PC-3 (cell line): ENCODE results near the gene SDK1.

ENCODE experiments used
- EZH2 ChIP-seq: fragments of 300-600 bp; sonication (generic); IDR thresholded peaks from one replicate; pipeline ENCODE4 v1.6.1; 2017; ENCODE audit warnings: antibody characterized with exemption, mild to moderate bottlenecking, low read length; ENCODE audit not compliant: unreplicated experiment
- EZH2phosphoT487 ChIP-seq: fragments of 300-600 bp; sonication (generic); IDR thresholded peaks from 2 replicates; pipeline ENCODE4 v1.6.1; 2018; ENCODE audit warnings: mild to moderate bottlenecking, antibody characterized with exemption, low read length, borderline replicate concordance
- TF ChIP-seq, protein P1 (sequence below): fragments of 300-600 bp; sonication (generic); conservative IDR thresholded peaks from 2 replicates; pipeline ENCODE4 v1.5.1; 2017; ENCODE audit warnings: antibody characterized with exemption, low read depth, mild to moderate bottlenecking, low read length

DNA sequence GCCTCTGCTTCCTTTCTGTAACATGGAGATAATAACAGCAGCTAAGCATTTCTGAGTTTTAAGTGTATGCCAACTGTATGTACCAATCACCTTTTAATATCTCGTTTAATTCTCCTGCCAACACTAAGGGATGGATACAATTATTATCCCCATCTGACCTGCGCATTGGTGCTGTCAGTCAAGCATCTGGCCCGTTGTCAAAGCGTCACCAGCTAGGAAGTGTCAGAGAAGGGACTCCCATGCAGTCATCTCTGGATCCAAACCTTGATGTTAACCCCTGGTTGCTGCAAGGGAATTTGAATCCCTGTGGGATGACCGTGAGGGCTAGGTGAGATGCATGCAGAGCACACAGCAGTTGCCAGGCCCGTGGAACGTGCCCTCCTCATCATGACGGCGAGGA is 506.8 kb downstream of the SDK1 start:
- TF ChIP-seq, protein P1, sequence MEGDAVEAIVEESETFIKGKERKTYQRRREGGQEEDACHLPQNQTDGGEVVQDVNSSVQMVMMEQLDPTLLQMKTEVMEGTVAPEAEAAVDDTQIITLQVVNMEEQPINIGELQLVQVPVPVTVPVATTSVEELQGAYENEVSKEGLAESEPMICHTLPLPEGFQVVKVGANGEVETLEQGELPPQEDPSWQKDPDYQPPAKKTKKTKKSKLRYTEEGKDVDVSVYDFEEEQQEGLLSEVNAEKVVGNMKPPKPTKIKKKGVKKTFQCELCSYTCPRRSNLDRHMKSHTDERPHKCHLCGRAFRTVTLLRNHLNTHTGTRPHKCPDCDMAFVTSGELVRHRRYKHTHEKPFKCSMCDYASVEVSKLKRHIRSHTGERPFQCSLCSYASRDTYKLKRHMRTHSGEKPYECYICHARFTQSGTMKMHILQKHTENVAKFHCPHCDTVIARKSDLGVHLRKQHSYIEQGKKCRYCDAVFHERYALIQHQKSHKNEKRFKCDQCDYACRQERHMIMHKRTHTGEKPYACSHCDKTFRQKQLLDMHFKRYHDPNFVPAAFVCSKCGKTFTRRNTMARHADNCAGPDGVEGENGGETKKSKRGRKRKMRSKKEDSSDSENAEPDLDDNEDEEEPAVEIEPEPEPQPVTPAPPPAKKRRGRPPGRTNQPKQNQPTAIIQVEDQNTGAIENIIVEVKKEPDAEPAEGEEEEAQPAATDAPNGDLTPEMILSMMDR = no peak
- no peak for TF ChIP-seq EZH2phosphoT487
- TF ChIP-seq EZH2 = no peak
